HG03159 (cell line): ENCODE results near the gene NFAT5.
"Not testable (repeated sequence)": the region's sequence is repeated elsewhere in the genome, so short reads cannot be mapped to it uniquely, and the experiment has no call there.

Experiments
- ATAC-seq: cut with Tn5 transposase; IDR thresholded peaks from one replicate; pipeline ENCODE4 v1.9.1; 2021; ENCODE audit warnings: mild to moderate bottlenecking, moderate library complexity; ENCODE audit not compliant: unreplicated experiment

The NFAT5 gene

DNA sequence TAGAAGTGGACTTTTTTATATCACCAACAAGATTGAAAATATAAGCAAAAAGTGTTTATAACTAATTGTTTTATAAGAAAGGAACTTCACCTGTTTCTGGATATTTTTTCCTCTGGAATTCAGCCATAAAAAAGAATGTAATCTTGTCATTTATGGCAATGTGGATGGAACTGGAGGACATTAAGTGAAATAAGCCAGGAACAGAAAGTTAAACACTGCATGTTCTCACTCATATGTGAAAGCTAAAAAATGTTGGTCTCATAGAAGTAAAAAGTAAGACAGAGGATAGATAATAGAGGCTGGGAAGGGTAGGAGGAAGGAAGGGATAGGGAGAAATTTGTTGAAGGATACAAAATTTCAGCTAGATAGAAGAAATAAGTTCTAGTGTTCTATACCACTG lies 67.6 kb downstream of the NFAT5 start:
- ATAC-seq, result no peak

DNA sequence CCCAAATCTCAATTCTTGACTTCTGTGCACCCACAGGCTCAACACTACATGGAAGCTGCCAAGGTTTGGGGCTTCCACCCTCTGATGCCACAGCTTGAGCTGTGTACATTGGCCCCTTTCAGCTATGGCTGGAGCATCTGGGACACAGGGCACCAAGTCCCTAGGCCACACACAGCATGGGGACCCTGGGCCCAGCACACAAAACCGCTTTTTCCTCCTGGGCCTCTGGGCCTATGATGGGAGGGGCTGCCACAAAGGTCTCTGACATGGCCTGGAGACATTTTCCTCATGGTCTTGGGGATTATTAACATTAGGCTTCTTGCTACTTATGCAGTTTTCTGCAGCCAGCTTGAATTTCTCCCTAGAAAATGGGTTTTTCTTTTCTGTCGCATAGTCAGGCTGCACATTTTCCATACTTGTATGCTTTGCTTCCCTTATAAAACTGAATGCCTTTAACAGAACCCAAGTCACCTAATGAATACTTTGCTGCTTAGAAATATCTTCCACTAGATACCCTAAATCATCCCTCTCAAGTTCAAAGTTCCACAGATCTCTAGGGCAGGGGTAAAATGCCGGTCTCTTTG lies 70.9 kb downstream of the NFAT5 start:
- not testable (repeated sequence) for ATAC-seq

- ATAC-seq, result not testable (repeated sequence)
These were observed 71.6 kb downstream of the NFAT5 start for GRCh38 chr16:69637206-69637865.

DNA sequence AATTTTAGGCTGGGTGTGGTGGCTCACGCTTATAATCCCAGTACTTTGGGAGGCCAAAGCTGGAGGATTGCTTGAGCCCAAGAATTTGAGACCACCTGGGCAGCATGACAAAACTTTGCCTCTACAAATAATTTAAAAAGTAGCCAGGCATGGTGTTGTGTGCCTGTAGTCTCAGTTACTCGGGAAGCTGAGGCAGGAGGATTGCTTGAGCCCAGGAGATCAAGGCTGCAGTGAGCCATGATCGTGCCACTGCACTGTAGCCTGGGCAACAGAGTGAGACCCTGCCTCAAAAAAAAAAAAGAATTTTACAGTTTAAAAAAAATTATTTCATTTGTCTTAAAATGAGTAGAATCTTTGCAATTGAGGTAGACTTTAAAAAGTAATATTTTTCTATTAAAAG lies 78.2 kb downstream of the NFAT5 start:
- ATAC-seq, result not testable (repeated sequence)

DNA sequence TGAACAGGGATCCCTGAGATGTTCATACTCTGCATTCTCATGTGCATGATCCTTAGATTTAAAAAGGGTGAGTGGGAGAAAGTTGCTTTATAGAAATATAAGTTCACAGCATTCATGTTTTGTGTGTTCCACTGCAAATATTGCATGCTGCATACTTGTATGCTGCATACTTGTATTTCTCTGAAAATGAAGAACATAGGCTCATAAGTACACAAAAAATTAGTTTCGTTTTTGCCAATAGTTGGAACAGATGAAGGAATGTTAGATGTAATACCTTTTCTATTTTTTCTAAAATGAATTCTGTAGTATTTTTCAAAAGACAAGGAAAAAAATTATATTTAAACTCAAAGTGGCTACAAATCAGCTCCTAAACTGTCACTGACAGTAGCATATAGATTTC lies 79.0 kb downstream of the NFAT5 start:
- ATAC-seq, result no peak

- no peak for ATAC-seq
These were observed 81.3 kb downstream of the NFAT5 start for GRCh38 chr16:69647020-69647419.

GRCh38 chr16:69651217-69651616 lies 85.5 kb downstream of the NFAT5 start:
- no peak for ATAC-seq

GRCh38 chr16:69654280-69654931 lies 88.6 kb downstream of the NFAT5 start:
- ATAC-seq, result no peak

DNA sequence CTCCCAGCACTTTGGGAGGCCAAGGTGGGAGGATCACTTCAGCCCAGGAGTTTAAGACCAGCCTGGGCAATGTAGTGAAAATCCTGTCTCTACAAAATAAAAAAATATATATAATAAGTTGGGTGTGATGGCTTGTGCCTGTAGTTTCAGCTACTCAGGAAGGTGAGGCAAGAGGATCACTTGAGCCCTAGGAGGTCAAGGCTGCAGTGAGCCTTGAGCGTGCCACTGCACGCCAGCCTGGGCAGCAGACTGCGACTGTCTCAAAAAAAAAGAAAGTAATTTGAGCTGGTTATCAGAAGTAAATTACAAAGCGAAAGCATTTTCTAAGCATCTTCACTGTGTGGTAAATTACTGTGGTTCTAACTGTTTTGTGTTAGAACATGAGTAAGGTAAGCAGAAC lies 94.4 kb downstream of the NFAT5 start:
- ATAC-seq, result no peak

GRCh38 chr16:69662901-69663300 lies 97.1 kb downstream of the NFAT5 start:
- ATAC-seq, result no peak

DNA sequence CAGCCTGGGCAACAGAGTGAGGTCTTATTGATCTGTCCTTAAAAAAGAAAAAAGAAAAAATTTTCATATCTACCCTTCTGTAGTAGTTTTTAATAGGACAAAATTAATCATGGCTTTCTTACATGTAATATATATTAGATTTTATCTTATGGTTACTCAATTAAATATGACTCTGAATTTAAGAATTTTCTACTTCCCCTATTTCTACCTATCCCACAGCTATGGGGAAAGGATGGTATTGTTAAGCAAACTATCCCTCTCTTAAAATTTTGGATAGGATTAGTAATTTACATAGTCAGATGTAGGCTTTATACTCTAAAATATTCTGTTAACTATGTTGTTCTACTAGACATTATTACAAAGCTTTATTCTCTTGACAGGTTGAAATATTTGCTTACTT lies 98.1 kb downstream of the NFAT5 start:
- no peak for ATAC-seq

GRCh38 chr16:69669577-69669976 lies 103.8 kb downstream of the NFAT5 start:
- no peak for ATAC-seq

DNA sequence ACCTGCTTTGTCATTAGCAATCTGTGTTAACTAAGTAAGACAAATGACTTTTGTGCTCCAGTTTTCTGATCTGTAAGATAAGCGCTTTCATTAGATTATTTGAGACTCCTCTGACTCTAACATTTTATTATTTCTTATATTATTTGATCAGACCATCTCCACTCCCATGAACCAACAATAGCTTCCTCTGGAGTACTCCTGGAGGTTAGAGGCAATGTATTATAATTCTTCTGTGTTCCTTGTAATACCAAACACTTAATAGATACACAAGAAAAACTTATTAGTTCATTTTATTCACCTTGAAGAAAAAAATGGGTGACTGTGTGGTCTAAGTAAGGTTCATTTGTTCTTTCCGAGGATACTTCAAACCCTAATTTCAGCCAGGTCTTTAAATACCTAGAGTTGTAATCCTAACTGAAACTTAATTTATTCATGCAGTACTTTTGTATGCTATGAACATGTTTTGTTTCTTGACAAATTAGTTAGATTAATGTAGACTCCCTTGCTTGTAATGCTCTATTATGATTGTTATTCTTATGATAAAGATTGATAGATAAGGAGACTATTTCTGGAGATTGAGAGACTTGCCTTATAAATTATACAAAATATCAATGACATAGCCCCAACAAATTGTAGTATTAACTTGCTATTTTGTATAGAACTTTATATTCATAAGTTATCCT lies 106.7 kb downstream of the NFAT5 start:
- ATAC-seq, result no peak

- ATAC-seq, result no peak
These were observed 107.4 kb downstream of the NFAT5 start for GRCh38 chr16:69672998-69673713.

DNA sequence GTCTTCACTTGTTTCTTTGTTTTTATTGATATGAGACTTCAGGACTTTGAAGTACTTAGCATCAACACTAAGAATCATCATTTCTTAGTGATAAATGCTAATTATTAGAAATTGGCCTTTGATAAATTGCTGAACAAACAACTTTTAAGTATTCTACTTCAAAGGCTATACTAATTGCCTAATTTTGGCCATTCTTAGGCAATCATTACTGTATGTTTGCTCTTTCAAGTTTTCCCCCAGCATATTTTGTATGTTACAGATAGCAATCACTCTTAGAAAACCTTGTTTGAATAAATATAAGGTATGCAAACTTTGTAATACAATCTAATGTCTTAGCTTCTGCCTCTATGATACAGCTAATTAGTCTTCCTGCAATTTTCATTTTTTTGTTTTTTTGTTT lies 114.6 kb downstream of the NFAT5 start:
- no peak for ATAC-seq

DNA sequence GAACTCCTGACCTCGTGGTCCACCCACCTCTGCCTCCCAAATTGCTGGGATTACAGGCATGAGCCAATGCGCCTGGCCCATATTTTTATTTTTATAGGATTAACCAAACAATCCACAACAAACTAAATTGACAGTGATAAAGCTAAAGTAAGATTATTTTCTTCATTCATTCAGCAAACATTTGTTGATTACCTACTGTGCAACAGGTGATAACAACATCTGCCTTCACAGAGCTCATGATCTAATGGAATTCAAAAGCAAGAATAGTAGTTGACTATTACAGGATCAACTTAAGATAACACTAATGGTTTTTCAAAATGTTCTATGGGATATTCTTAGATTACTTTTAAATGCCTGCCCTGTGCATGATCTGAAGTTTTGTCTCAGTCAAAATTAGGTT lies 122.8 kb downstream of the NFAT5 start:
- no peak for ATAC-seq

DNA sequence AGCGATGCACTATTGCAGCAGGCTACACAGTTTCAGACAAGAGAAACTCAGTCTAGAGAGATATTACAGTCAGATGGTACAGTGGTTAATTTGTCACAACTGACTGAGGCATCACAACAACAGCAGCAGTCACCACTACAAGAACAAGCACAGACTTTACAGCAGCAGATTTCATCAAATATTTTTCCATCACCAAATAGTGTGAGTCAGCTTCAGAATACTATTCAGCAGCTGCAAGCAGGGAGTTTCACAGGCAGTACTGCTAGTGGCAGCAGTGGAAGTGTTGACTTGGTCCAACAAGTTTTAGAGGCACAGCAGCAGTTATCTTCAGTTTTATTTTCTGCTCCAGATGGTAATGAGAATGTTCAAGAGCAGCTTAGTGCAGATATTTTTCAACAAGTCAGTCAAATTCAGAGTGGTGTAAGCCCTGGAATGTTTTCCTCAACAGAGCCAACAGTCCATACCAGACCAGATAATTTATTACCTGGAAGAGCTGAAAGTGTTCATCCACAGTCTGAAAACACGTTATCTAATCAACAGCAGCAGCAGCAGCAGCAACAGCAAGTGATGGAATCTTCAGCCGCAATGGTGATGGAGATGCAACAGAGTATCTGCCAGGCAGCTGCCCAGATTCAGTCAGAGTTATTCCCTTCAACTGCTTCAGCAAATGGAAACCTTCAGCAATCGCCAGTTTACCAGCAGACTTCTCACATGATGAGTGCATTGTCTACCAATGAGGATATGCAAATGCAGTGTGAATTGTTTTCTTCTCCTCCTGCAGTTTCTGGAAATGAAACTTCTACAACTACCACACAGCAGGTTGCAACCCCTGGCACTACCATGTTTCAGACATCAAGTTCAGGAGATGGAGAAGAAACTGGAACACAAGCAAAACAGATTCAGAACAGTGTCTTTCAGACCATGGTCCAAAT lies 126.5 kb downstream of the NFAT5 start:
- no peak for ATAC-seq

DNA sequence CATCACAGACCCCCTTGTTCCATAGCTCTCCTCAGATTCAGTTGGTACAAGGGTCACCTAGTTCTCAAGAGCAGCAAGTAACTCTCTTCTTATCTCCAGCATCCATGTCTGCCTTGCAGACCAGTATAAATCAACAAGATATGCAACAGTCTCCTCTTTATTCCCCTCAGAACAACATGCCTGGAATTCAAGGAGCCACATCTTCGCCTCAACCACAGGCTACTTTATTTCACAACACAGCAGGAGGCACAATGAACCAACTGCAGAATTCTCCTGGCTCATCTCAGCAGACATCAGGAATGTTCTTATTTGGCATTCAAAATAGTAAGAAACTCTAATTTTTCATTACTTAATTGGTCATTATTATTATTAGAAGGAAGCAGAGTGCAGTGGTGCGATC lies 128.2 kb downstream of the NFAT5 start:
- no peak for ATAC-seq

DNA sequence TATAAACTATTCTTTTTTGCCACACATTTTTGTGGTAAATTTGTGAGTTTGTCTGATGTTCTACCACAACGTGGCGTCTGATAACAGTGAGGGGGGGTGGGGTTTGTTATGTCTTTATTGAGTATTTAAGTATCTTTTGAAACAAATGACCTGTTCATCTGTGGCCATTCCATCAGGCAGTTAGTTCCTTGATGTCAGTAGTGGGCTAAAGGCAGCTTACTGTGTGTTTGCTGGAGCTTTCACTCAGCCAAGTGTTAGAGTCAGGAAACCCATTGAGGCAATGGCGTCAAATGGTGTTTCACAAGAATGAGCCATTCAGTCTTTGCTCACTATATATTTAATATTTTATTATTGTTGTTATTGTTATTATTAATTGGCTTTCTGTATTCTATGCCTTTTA lies 132.6 kb downstream of the NFAT5 start:
- no peak for ATAC-seq

GRCh38 chr16:69699915-69700314 lies 134.1 kb downstream of the NFAT5 start:
- ATAC-seq, result no peak
